ENCODE measurements around the gene CNTROB.

CNTROB gene

DNA sequence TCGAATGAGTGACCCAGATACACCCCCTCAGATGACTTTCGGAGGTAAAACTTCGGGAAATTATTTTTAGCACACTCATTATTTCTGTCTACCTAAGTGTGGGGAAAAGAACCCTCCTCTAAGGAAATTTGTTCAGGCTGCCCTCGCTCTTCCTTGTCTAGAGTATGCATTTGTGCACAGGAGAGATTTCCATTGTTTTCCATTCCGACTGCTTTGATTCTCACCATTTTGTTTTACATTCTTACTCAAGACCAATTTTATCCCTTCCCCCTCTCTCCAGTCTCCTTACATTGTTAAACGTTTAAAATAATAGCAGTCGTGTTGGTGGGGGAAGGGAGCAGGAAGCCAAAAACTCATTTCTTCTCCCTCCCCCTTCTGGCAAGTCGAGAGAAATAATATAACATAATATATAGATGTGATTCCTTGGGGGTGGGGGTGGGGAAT, 44.9 kb upstream of the CNTROB start:
- no peak for TF ChIP-seq CTCF (IDR thresholded peaks at IDR 0.05; ENCODE audit: insufficient read depth, missing control alignments)
- FAIRE-seq (no peak), DNase-seq (ENCODE audit: insufficient read length, low spot score) (no peak)

- FAIRE-seq (no peak), DNase-seq (ENCODE audit: insufficient read length, low spot score) (peak; percentile 91)
- no peak for TF ChIP-seq CTCF (IDR thresholded peaks at IDR 0.05; ENCODE audit: insufficient read depth, missing control alignments)
Measured at GRCh38 chr17:7887482-7888183, 44.4 kb upstream of the CNTROB start.

DNA sequence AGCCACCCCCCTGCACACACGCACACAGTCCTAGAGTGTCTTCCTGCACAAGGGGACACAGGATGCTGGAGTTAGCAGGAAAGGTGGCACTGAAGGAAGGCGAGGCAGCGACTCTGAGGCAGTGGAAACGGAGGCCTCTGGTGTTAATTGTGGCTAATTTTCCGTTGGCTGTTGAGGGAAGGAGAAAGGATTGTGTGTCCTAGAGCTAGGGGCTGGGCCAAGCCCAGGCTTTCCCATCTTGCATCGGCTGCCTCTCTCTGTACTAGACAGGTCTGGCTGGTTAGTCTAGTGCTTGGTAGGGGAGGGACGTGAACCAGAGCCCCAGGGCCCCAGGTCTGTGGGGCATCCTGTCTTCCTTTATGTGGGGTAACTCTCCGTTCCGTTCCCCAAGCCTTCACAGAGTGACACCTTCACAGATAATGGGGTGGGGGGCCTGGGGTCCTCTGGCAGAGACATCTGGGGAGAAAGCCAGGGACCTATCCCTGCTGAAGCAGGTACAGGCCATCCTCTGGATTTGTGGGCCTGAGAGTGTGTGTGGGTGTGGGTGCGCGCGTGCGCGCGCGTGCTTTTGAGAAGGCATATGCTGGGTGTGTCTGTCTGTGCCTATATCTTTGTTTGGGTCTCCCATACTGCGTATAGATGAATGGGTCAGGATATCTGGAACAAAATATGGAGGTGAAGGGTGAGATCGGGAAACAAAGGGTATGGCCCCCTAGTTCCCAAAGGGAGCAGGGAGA, 43.7 kb upstream of the CNTROB start, which contains the start of gene CHD3:
Gene CHD3, plus strand, starts transcription at position 606 of the 737 bp plus-strand sequence. CDS start 212 bp downstream, outside the sequence.
- FAIRE-seq (no peak), DNase-seq (ENCODE audit: insufficient read length, low spot score) (no peak)
- no peak for TF ChIP-seq CTCF (IDR thresholded peaks at IDR 0.05; ENCODE audit: insufficient read depth, missing control alignments)

GRCh38 chr17:7889166-7889955, 42.6 kb upstream of the CNTROB start:
- no peak for FAIRE-seq
- TF ChIP-seq CTCF (IDR thresholded peaks at IDR 0.05; ENCODE audit: insufficient read depth, missing control alignments), result no peak
- DNase-seq (ENCODE audit: insufficient read length, low spot score), result no peak

- FAIRE-seq (no peak), DNase-seq (ENCODE audit: insufficient read length, low spot score) (no peak)
- no peak for TF ChIP-seq CTCF (IDR thresholded peaks at IDR 0.05; ENCODE audit: insufficient read depth, missing control alignments)
Measured at GRCh38 chr17:7893187-7893880, 38.7 kb upstream of the CNTROB start.

- no peak for TF ChIP-seq CTCF (IDR thresholded peaks at IDR 0.05; ENCODE audit: insufficient read depth, missing control alignments)
- FAIRE-seq (no peak), DNase-seq (ENCODE audit: insufficient read length, low spot score) (no peak)
Measured at GRCh38 chr17:7894226-7894625, 37.8 kb upstream of the CNTROB start.
